Measurements from ENCODE around the gene ANKRD1. TPM values are rescaled to one million over a fixed set of nuclear protein-coding genes. Genes with fewer than 3 reads are reported as not detected.
"Not testable (repeated sequence)": the region's sequence is repeated elsewhere in the genome, so short reads cannot be mapped to it uniquely, and the experiment has no call there.

The ANKRD1 gene
- total and polyA plus RNA-seq, 2 donors = 2.0 to 27.4 TPM

DNA sequence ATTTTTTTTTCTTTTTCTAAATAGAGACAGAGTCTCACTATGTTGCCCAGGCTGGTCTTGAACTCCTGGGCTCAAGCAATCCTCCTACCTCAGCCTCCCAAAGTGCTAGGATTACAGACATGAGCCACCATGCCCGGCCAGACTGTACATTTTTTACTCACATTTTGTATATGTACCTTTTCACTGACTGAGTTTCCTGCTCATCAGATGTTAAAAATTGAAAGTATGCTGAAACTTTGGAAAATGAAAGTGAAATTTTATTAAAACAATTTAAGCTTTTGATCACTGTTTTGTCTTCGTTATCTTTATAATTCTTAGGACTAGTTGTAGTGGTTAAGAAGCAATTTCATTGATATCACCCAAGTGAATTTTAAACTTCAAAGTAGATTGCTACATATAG, 24.0 kb downstream of the ANKRD1 start:
- not testable (repeated sequence) for DNase-seq (ENCODE audit: low read depth in 6 of 9, low spot score in 9 of 9); H3K27me3 ChIP-seq (ENCODE audit: control insufficient read depth in 2 of 2, insufficient read depth in 1 of 2, low read length in 1 of 2); H3K4me1 ChIP-seq (ENCODE audit: control insufficient read depth in 2 of 2, insufficient read depth in 2 of 2, low read length in 2 of 2); H3K4me3 ChIP-seq (ENCODE audit: low read length in 2 of 2); H3K9me3 ChIP-seq (ENCODE audit: control insufficient read depth in 2 of 2, insufficient read depth in 1 of 2, low read length in 1 of 2); H3K27ac ChIP-seq (ENCODE audit: low read depth in 1 of 2, low read length in 1 of 2)
- H3K36me3 ChIP-seq (ENCODE audit: control insufficient read depth in 2 of 2, insufficient read depth in 2 of 2, low read length in 1 of 2) = peaks cover 9 to 55% of the 10 kb centered on the region in 2 donors
- 64% methylated on average over 2 of the region's 2 CpGs for WGBS

DNA sequence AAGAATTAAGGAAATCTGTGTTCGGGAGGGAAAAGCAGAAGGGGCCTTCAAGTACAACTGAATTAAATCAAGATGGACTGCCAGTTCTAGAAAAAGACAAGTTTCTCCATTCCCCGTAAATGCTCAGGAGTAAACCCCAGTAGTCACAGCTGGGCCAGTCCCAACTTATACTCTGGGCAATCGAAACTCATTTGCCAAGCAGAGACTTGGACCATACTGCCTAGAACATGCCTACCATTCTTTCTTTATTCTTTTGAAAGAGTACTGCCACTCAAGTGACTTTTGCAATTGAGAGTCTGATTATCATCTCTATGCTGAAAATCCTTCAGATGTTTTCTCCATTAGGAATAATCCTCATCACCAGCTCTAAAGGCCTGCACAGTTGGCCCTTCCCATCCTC, 27.7 kb downstream of the ANKRD1 start:
- no peaks in the 10 kb centered on the region for H3K9me3 ChIP-seq (ENCODE audit: control insufficient read depth in 2 of 2, insufficient read depth in 1 of 2, low read length in 1 of 2)
- no peaks in the 10 kb centered on the region for H3K27me3 ChIP-seq (ENCODE audit: control insufficient read depth in 2 of 2, insufficient read depth in 1 of 2, low read length in 1 of 2)
- 98% methylated on average over 3 of the region's 3 CpGs for WGBS
- no peak overlapping the region for H3K4me3 ChIP-seq (ENCODE audit: low read length in 2 of 2)
- no peak for DNase-seq (ENCODE audit: low read depth in 6 of 9, low spot score in 9 of 9)
- H3K36me3 ChIP-seq (ENCODE audit: control insufficient read depth in 2 of 2, insufficient read depth in 2 of 2, low read length in 1 of 2) = peaks cover 11 to 64% of the 10 kb centered on the region in 2 donors
- no peak overlapping the region for H3K27ac ChIP-seq (ENCODE audit: low read depth in 1 of 2, low read length in 1 of 2)
- H3K4me1 ChIP-seq (ENCODE audit: control insufficient read depth in 2 of 2, insufficient read depth in 2 of 2, low read length in 2 of 2) = no peaks in the 10 kb centered on the region

DNA sequence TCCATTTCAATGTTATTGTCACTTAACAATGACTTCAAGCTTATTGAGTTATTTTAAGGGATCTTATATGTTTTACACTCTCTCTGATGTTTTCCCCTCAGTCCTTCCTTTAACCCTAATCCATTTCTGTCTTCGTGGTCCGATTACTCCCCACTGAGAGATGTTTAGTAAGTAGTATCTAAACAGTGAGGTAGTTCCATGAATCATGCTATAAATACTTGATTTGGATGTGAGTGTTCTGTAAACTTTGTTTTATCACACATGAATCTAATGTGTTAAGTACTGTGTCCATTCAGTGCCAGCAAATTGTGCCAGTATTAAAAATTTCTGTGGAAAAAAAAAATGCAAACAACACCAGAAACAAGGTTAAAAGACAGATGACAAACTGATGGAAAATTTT, 30.5 kb downstream of the ANKRD1 start:
- WGBS = 97% methylated on average over 2 of the region's 2 CpGs
- peaks cover 22 to 78% of the 10 kb centered on the region in 2 donors for H3K36me3 ChIP-seq (ENCODE audit: control insufficient read depth in 2 of 2, insufficient read depth in 2 of 2, low read length in 1 of 2)
- no peaks in the 10 kb centered on the region for H3K9me3 ChIP-seq (ENCODE audit: control insufficient read depth in 2 of 2, insufficient read depth in 1 of 2, low read length in 1 of 2)
- H3K4me1 ChIP-seq (ENCODE audit: control insufficient read depth in 2 of 2, insufficient read depth in 2 of 2, low read length in 2 of 2) = no peaks in the 10 kb centered on the region
- no peak overlapping the region for H3K4me3 ChIP-seq (ENCODE audit: low read length in 2 of 2)
- no peak overlapping the region for H3K27ac ChIP-seq (ENCODE audit: low read depth in 1 of 2, low read length in 1 of 2)
- DNase-seq (ENCODE audit: low read depth in 6 of 9, low spot score in 9 of 9) = no peak
- no peaks in the 10 kb centered on the region for H3K27me3 ChIP-seq (ENCODE audit: control insufficient read depth in 2 of 2, insufficient read depth in 1 of 2, low read length in 1 of 2)

DNA sequence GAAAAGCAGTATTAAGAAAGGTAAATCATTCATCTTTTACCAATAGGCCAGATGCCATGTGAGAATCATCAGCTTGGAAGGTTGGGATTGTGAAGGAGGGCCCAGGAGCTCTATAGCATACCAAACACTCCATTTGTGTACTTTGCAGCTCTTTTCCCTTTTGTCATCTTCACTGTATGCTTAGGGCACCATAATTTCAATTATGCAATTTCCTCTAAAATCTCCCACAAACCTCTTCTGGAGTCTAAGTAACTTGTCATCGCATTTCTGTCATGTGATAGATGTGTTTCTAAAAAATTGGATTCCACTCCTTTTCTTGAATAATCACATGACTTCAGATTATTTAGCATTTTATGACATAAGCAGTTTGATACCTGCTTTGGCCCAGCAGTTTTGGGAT, 31.3 kb downstream of the ANKRD1 start:
- no peak for DNase-seq (ENCODE audit: low read depth in 6 of 9, low spot score in 9 of 9)
- Histone ChIP-seq H3K4me3 (ENCODE audit: low read length in 2 of 2) (no peak overlapping the region), H3K9me3 (ENCODE audit: control insufficient read depth in 2 of 2, insufficient read depth in 1 of 2, low read length in 1 of 2) (no peaks in the 10 kb centered on the region), H3K36me3 (ENCODE audit: control insufficient read depth in 2 of 2, insufficient read depth in 2 of 2, low read length in 1 of 2) (peaks cover 20 to 79% of the 10 kb centered on the region in 2 donors), H3K27me3 (ENCODE audit: control insufficient read depth in 2 of 2, insufficient read depth in 1 of 2, low read length in 1 of 2) (no peaks in the 10 kb centered on the region), H3K27ac (ENCODE audit: low read depth in 1 of 2, low read length in 1 of 2) (no peak overlapping the region), H3K4me1 (ENCODE audit: control insufficient read depth in 2 of 2, insufficient read depth in 2 of 2, low read length in 2 of 2) (no peaks in the 10 kb centered on the region)
- WGBS = 97% methylated on average over 1 of the region's 1 CpG

DNA sequence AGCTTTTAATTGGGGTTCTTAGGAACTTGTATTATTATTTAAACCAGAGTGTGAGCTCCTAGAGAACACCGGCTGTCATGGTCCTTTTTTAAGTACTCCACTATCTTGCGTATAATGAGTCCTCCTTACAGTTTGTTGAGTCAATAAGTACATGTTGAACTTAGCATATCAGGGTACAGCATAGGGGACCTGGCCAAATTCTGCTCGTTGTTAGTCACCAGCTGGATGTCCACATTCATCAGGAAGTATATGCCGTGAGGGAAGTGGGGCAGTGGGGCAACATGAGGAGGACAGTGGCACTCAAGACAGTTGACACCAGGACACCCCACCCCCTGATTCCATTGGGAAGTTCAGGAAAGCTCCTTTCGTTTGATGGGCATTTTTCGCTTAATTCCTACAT, 32.5 kb downstream of the ANKRD1 start:
- H3K4me3 ChIP-seq (ENCODE audit: low read length in 2 of 2) = no peak overlapping the region
- no peaks in the 10 kb centered on the region for H3K9me3 ChIP-seq (ENCODE audit: control insufficient read depth in 2 of 2, insufficient read depth in 1 of 2, low read length in 1 of 2)
- WGBS = 99% methylated on average over 6 of the region's 6 CpGs
- no peak for DNase-seq (ENCODE audit: low read depth in 6 of 9, low spot score in 9 of 9)
- no peaks in the 10 kb centered on the region for H3K27me3 ChIP-seq (ENCODE audit: control insufficient read depth in 2 of 2, insufficient read depth in 1 of 2, low read length in 1 of 2)
- no peak overlapping the region for H3K27ac ChIP-seq (ENCODE audit: low read depth in 1 of 2, low read length in 1 of 2)
- H3K4me1 ChIP-seq (ENCODE audit: control insufficient read depth in 2 of 2, insufficient read depth in 2 of 2, low read length in 2 of 2) = no peaks in the 10 kb centered on the region
- H3K36me3 ChIP-seq (ENCODE audit: control insufficient read depth in 2 of 2, insufficient read depth in 2 of 2, low read length in 1 of 2) = peaks cover 18 to 74% of the 10 kb centered on the region in 2 donors

DNA sequence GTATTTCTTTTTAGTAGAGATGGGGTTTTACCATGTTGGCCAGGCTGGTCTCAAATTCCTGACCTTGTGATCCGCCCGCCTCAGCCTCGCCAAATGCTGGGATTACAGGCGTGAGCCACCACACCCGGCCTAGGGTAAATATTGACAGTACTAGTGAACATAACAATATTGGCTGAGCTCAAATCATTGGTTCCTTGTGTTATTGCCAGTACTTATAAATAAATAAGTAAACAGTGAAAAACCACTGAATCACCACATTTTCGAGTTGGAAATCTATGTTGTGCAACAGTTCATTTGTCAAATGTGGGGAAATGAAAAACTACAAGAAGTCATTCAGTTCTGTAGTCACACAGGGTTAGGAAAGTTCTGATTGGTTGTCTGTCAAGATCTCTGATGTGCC, 33.3 kb downstream of the ANKRD1 start:
- Histone ChIP-seq H3K27ac (ENCODE audit: low read depth in 1 of 2, low read length in 1 of 2) (no peak overlapping the region), H3K9me3 (ENCODE audit: control insufficient read depth in 2 of 2, insufficient read depth in 1 of 2, low read length in 1 of 2) (no peaks in the 10 kb centered on the region), H3K4me3 (ENCODE audit: low read length in 2 of 2) (no peak overlapping the region), H3K4me1 (ENCODE audit: control insufficient read depth in 2 of 2, insufficient read depth in 2 of 2, low read length in 2 of 2) (no peaks in the 10 kb centered on the region), H3K27me3 (ENCODE audit: control insufficient read depth in 2 of 2, insufficient read depth in 1 of 2, low read length in 1 of 2) (no peaks in the 10 kb centered on the region), H3K36me3 (ENCODE audit: control insufficient read depth in 2 of 2, insufficient read depth in 2 of 2, low read length in 1 of 2) (peaks cover 18 to 70% of the 10 kb centered on the region in 2 donors)
- no peak for DNase-seq (ENCODE audit: low read depth in 6 of 9, low spot score in 9 of 9)
- WGBS = 98% methylated on average over 6 of the region's 6 CpGs

DNA sequence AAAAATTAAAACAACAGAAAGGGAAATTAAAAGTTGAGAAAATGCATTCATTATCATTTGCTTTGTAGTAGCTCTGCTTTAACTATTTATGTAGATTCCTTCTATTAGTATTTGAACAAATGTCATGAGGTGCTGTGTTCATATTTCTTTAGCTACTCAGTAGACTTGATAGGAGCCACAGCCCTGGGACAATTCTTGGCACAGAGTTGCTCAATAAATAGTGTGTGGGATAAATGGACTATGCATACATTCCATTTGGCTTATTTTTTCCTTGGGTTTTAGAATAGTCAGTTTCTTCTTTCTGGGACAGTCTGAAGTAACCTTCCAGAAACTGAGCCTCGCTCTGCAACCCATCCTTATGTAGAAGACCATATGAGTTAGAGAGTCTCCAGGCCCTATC, 35.7 kb downstream of the ANKRD1 start:
- no peaks in the 10 kb centered on the region for H3K4me1 ChIP-seq (ENCODE audit: control insufficient read depth in 2 of 2, insufficient read depth in 2 of 2, low read length in 2 of 2)
- DNase-seq (ENCODE audit: low read depth in 6 of 9, low spot score in 9 of 9) = no peak
- no peaks in the 10 kb centered on the region for H3K27me3 ChIP-seq (ENCODE audit: control insufficient read depth in 2 of 2, insufficient read depth in 1 of 2, low read length in 1 of 2)
- H3K4me3 ChIP-seq (ENCODE audit: low read length in 2 of 2) = no peak overlapping the region
- 100% methylated on average over 1 of the region's 1 CpG for WGBS
- peaks cover 15 to 69% of the 10 kb centered on the region in 2 donors for H3K36me3 ChIP-seq (ENCODE audit: control insufficient read depth in 2 of 2, insufficient read depth in 2 of 2, low read length in 1 of 2)
- H3K27ac ChIP-seq (ENCODE audit: low read depth in 1 of 2, low read length in 1 of 2) = no peak overlapping the region
- H3K9me3 ChIP-seq (ENCODE audit: control insufficient read depth in 2 of 2, insufficient read depth in 1 of 2, low read length in 1 of 2) = no peaks in the 10 kb centered on the region

DNA sequence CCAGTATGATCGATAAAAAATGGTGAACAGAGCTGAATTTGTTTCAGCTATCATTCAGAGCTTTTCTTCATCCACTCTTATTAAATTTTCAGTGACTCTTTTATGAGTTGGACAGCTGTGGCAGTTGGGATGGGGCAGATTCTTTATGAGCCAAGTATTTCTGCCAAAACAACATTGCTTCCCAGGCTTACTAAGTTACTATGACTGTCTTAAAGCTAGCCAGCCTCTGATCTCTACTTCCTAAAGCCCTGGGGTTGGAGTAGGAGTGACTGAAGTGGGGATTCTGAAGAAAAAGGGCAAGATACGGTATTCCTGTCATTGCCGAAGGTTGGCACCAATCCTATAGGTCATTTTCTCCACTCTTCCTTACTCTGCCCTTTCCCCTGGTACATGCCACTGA, 36.5 kb downstream of the ANKRD1 start:
- Histone ChIP-seq H3K4me3 (ENCODE audit: low read length in 2 of 2) (no peak overlapping the region), H3K4me1 (ENCODE audit: control insufficient read depth in 2 of 2, insufficient read depth in 2 of 2, low read length in 2 of 2) (no peaks in the 10 kb centered on the region), H3K9me3 (ENCODE audit: control insufficient read depth in 2 of 2, insufficient read depth in 1 of 2, low read length in 1 of 2) (no peaks in the 10 kb centered on the region), H3K27me3 (ENCODE audit: control insufficient read depth in 2 of 2, insufficient read depth in 1 of 2, low read length in 1 of 2) (no peaks in the 10 kb centered on the region), H3K27ac (ENCODE audit: low read depth in 1 of 2, low read length in 1 of 2) (no peak overlapping the region), H3K36me3 (ENCODE audit: control insufficient read depth in 2 of 2, insufficient read depth in 2 of 2, low read length in 1 of 2) (peaks cover 16 to 66% of the 10 kb centered on the region in 2 donors)
- no peak for DNase-seq (ENCODE audit: low read depth in 6 of 9, low spot score in 9 of 9)
- WGBS = 93% methylated on average over 3 of the region's 3 CpGs

DNA sequence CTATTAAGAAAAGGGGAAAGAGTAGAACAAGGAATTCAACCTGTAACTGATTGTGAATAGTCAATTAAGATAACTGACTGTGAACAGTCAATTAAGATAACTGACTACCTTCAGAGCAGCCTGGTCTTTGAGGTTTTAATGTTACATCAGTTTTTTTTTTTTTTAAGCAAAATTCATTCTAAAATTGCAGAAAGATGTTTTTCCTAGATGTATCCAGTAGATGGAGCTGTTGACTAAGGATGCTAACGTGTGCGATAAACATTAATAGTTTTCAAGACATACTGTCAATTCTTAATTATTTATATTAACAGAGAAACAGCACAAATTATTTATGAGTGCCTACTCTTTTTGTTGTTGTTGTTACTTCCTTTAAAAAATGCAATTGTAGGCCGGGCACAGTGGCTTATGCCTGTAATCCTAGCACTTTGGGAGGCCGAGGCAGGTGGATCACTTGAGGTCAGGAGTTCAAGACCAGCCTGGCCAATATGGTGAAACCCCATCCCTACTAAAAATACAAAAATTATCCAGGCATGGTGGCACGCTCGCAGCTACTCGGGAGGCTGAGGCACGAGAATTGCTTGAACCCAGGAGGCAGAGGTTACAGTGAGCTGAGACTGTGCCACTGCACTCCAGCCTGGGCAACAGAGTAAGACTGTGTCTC, 40.7 kb downstream of the ANKRD1 start:
- 77% methylated on average over 8 of the region's 8 CpGs for WGBS
- H3K9me3 ChIP-seq (ENCODE audit: control insufficient read depth in 2 of 2, insufficient read depth in 1 of 2, low read length in 1 of 2); H3K27ac ChIP-seq (ENCODE audit: low read depth in 1 of 2, low read length in 1 of 2); H3K27me3 ChIP-seq (ENCODE audit: control insufficient read depth in 2 of 2, insufficient read depth in 1 of 2, low read length in 1 of 2); H3K4me3 ChIP-seq (ENCODE audit: low read length in 2 of 2); H3K4me1 ChIP-seq (ENCODE audit: control insufficient read depth in 2 of 2, insufficient read depth in 2 of 2, low read length in 2 of 2): not testable (repeated sequence)
- peaks cover 16 to 60% of the 10 kb centered on the region in 2 donors for H3K36me3 ChIP-seq (ENCODE audit: control insufficient read depth in 2 of 2, insufficient read depth in 2 of 2, low read length in 1 of 2)
- DNase-seq (ENCODE audit: low read depth in 6 of 9, low spot score in 9 of 9) = peak in 8 of 9 donors; percentile 18 to 77 (median 56)
